CD4-positive, alpha-beta T cell treated with Interleukin-6 at 100 ng/mL for 8 hours (primary cell): ENCODE data around the gene TCL1A.

Experiments
- DNase-seq: peaks from one replicate; pipeline ENCODE4 v3.0.0-alpha.2; 2020; ENCODE audit warnings: mixed read lengths, low spot score

The TCL1A gene

DNA sequence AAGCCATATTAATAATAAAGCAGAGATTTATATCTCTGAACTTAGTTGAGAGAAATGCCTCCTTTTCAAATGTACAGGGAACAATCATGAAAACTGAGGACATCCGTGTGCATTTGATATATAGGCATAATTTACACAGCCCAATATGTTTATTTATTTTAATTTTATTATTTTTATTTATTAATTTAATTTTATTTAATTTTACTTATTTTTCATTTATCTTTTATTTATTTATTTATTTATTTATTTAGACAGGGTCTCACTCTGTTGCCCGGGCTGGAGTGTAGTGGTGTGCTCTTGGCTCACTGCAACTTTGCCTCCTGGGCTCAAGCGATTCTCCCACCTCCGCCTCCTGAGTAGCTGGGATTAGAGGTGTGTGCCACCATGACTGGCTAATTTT lies 8.4 kb downstream of the TCL1A start:
- DNase-seq: no peak

DNA sequence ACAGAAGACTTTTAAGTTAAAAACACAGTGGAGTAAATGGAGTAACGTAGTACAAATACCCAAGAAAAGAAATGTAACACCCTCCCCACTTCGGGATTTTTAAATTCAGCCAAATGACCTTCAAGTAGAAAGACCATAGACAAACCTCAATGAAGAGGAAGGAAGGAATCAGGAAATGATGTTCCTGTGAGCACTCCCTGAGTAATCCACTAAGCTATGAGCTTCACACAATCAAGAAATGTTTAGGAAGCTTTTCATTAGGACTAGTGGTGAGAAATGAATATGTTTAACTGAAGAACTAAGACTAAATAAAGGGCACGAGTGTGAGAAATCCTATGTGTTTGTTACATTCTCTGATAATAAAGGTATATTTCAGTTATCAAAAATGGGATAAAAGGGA lies 10.1 kb downstream of the TCL1A start:
- no peak for DNase-seq

DNA sequence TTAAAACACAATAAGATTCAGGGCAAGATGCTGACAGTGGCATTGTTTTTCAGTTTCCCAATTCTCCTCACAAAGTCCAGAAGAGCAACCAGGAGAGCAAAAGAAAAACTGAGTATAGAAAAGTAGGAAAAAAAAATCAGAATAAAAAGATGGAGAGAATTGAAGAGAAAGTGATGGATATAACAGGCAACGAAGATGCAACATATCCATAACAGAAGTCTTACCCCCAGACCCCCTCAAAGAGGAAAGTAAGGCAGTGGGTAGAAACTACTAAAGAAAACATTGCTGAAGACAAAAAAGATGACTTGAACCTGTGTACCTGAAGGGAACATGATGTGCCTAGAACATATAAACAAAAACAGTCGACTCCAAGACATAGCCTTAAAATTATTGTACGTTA lies 10.6 kb downstream of the TCL1A start:
- no peak for DNase-seq

DNA sequence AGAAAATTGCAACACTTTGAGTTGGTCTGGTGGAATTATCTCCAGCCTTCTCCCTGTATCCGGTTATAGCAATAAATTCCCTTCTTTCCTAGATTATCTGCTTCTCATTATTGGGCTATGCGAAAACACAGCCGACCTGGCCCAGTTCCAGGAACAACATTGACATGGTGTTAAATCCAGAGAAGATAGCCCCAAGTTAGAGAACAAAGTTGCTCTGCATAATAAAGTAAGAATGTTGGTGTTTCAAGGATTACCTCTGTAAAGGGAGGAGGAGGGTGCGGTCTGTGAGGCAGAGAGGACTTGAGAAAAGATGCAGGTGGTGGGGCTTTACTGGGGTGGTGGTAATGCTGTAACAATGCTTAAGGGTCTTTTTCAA lies 12.1 kb downstream of the TCL1A start:
- DNase-seq: no peak

DNA sequence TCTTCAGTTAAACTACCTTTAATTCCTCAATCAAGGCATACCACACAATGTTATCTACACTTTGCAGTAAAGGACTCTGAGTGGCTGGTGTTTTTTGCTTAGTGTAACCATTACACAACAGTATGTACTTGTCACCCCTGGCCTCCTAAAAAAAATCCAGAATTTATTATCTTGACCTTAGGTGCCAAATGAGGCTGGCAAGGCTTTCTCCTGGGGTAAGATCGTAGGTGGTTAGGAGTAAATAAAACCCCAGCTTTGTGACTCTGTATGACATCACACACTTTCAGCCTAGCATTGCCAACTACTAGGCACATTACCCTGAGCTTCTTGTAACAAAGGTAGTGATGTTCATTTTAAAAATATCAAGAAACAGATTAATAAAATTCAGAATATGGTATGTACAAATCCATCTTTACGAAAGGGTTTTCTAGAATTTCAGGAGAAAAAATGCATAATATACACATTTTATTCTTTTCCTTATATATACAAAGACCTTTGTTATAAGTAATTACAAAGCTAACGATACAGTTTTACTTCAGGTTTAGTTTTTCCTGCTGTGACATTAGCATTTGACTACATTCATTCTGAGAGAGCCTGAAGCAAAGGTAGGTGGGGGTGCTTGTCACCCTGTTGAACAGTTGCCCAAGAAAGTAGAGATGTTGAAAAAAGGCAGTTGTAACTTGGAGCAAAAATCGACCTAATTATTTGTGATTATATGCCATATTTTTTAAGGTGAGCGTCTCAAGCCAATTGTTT lies 13.5 kb downstream of the TCL1A start:
- no peak for DNase-seq

DNA sequence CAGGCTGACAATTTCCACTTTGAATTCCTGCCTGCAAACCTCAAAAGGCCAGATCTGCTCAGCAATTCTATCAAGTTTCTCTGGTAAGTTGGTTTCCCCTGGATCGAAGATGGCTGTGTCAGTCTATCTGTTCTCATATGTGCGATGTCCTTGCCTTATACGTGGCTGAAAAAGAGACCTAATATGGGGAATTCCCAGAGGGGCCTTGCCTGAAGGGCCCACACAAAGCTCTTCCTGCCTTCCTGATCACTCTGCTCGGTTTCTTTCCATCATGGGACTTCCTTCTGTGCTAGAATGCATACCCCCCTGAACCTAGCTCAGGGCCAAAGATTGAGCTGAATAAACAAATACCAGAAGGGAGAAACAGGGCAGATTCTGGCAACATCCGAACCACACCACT lies 14.5 kb downstream of the TCL1A start:
- no peak for DNase-seq

DNA sequence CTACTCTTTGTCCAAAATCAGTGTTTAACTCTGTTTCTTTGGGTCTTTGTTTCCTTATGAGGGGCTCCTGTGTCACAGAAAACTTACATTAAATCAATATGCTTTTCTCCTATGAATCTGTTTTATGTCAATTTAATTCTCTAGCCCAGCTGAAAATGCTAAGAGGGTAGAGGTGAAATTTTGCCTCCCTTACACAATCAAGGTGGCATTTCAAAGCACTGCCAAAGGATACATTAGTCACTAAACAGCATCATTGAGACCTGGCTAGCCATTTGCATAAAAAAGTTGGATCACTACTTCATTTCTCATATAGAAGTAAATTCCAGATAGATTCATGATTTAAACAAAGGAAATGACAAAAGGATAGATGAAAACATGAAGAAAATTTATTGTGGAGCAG lies 15.6 kb downstream of the TCL1A start:
- DNase-seq: no peak

DNA sequence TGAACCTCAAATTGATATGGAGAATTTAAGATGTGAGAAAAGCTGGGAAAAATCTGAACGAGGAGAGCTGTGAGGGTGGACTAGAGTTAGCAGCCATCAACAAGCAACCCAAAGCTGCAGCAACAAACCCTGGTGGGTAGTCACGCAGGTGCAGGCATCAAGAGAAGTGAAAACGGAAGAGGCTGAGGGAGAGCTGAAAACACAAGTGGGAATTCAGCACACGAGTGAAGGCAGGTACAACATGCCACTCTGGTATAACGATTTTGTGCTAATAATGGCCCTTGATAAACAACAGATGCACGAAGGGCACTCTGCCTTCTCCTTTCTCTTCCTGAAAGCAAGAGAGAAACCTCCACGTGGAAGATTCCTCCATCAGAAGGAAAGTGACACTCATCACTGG lies 16.2 kb downstream of the TCL1A start:
- DNase-seq: no peak

DNA sequence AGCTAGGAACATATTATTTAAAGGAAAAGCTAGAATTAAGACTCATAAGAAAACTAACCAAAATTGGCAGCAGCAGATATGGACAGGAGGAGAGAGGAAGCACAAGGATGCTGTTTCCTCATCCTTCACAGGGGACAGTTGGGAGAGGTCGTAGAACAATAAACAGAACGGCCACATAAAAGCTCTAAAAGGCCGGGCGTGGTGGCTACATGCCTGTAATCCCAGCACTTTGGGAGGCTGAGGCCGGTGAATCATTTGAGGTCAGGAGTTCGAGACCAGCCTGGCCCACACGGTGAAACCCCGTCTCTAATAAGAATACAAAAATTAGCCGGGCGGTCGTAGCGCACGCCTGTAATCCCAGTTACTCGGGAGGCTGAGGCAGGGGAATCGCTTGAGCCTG lies 17.2 kb downstream of the TCL1A start:
- no peak for DNase-seq

DNA sequence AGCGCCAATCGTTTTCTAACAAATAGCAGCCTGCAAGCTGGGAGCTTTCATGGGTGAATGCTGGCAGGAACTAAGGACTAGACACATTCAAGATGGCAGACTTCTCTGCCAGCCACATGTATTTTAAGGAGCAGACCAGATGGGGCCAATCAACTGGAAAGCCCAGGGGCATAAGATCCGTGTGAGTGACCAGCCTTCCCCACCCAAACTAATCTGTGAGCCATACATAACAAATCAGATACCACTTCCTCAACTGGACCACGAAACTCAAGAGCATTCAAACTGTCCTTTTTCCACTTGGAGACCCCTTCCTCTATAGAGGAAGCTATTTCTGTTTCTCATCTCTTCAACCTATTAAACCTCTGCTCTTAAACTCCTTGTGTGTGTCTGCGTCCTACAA lies 18.0 kb downstream of the TCL1A start:
- no peak for DNase-seq

DNA sequence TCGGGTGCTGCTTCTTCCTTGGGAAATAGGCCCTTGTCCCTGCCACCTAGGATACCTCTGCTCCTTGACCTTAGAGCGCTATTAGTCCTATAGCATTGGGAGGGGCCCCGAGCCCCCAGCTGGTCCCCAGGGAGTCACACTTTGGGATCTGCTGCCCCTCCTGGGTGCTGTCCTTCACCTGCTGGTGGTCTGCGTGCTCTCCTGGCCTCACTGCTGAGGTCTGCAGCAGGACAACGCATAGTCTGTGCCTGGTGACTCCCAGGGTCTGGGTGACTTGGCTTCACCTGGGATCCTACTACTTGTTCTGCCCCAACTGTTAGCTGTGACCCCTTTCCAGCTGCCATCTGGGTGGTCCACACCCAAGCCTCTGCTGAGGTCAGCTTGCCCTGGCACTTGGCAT lies 18.9 kb downstream of the TCL1A start:
- DNase-seq: no peak

DNA sequence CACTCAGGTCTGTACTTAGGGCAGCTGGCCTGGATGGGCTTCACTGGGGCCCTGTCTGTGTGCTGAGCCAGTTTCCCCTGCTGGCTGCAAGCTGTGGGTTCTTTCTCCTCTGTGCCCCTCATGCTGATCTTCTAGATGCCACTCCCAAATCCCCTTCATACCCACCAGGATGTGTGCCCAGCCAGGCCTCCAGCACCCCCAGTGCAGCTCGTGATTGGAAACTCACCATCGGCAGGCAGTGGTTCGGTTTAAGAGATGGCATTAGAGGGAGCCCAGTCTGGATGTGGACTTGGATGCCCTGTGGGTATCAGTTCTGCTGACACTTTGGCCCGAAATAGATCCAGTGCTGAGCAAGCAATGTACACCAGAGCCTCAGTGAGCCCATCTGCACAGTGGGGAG lies 21.8 kb downstream of the TCL1A start:
- no peak for DNase-seq

DNA sequence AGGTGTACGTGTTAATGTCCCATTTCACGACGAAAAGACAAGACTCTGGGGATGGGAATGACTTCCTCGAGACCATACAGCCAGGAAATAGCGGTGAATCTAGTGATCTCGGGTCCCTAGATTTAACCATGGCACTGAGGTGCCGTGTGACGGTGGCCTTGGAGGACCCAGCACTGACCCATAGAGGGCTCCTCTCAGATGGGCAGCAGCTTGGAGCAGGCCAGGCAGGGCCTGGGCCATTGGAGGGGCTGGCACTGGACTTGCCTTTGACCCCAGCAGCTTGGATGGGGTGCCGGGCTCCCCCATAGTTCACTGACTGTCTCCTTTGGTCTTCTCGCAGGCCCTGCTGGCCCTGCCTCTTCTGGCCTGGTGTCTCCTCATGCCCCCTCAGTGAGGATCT lies 22.3 kb downstream of the TCL1A start:
- DNase-seq: no peak

DNA sequence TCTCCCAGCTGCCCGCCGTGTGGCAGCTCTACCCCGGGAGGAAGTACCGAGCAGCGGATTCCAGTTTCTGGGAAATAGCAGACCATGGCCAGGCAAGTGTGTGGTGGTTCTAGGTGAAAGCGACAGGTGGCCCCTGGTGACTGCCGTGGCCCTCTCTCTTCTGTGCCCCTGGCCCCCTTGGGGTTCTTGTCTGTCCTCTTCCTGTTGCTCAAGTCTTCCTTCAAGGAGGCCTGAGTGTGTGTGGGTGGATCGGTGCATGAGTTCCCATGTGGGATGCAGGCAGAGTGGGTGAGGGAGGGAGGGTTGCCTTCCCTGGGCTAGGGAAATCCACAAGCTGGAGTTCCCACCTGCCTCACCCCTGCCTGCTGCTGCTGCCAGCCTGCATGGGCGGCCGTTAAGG lies 23.1 kb downstream of the TCL1A start:
- no peak for DNase-seq

DNA sequence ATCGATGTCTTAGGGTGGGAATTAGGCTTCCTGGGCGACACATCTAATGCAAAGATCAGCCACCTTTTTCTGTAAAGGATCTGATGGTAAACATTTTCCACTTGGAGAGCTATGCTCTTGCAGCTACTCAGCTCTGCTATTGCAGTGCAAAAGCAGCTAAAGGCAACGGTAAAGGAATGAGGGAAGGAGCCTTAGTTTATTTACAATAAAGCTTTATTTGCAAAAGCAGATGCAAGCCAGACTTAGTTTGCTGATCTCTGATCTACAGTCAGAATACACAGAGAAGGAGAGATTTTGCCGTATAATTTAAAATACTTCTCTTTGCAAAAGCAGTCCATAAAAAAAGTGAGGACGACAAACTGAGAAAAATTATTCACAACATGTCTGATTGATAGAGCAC lies 24.5 kb downstream of the TCL1A start:
- no peak for DNase-seq

DNA sequence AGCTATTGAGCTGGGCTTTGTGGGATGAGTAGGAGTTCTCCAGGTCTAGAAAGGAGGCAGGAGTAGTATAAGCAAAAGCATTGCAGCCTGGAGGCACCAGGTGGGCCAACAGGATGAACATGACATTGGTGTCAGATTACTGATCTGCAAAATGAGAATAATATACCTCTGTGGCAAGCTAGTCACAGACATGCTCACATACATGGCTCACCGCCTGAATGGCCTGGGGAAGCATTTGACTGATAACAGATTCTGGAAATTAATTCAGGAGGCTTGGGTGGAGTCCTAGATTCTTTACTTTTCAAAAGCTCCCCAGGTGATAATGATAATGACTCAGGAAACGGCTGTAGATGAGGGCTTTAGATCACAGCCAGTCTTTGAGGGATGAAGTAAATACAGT lies 27.0 kb downstream of the TCL1A start:
- DNase-seq: no peak

DNA sequence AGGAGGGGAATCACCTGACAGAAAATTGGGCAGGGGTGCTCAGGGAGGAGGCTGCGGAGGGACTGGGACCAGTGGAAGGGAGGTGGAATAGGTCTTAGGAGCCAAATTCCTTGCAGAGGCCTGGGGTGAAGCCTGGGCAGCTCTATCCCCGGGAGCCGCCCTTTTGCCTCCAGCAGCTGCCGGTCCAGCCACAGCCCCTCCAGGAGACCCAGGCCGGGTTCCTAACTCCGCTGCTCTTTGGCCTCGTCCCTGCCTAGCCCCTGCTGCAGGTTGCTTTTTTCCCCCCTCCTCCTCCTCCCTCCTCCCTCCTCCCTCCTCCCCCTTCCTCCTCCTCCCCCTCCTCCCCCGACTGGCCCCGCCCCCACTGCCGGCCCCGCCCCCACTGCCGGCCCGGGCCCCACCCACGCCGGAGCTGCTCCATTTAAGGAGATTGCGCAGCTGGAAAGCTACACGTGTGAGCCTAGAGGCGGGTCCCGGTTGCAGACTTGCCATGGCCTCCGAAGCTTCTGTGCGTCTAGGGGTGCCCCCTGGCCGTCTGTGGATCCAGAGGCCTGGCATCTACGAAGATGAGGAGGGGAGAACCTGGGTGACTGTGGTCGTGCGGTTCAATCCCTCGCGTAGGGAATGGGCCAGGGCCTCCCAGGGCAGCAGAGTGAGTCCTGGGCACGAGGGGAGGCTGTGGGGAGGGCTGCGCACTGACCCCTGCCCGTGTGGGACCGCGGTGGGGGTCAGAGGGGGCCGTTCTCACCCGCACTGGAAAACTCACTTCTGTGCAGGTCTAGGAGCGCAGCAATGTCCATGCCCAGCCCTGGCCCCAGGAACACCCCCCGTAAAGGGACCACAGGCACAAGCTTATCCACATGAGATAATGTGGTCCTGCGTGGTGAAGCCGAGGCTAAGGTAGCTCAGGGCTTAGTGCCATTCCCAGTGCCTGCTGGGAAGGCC lies 27.7 kb downstream of the TCL1A start, which contains the start of gene TCL1B:
TCL1B (plus strand) TSS at position 449 of the 945 bp plus-strand sequence; CDS start at position 491, 42 bp downstream.
- DNase-seq: no peak

DNA sequence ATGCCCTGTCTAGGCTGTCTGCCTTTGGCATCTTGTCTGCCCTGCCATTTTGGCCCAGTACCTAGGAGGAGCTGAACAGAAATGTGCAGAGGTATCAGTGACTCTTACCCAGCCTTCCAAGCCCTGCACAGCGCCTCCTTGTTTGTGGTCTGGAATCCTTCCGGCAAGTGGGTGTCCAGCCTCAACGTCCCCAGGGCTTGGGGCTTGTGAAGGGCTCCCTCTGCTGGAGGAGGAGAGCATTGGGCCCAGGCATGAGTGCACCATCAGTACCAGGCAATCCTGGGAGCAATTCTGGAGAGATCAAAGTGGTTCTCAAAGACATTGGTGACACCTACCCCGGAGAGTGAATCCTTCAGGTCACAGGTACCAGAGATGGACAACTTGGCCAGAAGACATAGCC lies 30.1 kb downstream of the TCL1A start:
- DNase-seq: no peak

DNA sequence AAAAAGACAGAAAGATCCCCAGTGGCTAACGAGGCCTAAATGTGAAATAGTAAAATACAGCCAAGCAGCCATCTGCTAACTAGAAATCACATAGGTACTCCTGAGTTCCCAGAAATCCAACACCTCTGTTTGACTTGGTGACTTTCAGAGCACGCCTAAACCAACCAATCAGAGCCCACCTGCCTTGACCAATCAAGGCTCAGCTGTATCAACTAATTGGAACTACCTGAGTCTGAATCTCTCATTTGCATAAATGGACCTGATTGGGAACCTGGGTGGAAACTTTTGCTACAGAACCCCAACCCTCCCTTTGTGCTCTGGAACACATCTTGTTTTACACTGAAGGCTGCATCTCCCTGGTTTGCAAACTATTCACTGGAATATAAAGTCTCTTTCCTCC lies 32.8 kb downstream of the TCL1A start:
- no peak for DNase-seq

DNA sequence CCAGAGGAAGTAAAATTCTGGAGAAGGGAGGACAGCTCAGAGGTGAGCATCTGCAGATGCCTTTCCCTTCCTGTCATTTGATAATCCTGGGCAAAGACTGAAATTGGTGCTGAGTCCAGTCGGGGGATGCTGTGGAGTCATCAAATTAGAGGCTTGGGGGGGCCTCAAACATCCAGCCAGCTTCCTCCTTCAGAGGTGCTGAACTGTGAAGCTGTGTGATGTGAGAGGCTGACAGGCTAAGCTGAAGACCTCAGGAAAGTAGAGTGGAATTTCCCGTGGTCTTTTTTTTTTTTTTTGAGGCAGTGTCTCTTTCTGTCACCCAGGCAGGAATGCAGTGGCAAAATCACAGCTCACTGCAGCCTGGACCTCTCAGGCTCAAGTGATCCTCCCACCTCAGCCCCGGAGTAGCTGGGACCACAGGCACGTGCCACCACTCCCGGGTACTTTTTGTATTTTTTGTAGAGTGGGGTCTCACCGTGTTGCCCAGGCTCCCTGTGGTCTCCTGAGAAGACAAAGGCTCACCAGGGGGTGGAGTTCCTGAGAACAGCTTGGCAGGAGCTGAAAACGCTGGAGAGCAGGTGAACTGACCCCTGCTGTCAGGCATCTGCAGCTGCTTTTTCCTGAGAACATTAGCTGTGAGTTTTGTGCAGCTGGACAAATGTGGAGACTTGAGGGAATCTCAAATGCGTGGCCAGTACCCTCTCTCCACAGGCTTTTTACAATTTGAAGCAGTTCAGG lies 33.8 kb downstream of the TCL1A start:
- DNase-seq: no peak

DNA sequence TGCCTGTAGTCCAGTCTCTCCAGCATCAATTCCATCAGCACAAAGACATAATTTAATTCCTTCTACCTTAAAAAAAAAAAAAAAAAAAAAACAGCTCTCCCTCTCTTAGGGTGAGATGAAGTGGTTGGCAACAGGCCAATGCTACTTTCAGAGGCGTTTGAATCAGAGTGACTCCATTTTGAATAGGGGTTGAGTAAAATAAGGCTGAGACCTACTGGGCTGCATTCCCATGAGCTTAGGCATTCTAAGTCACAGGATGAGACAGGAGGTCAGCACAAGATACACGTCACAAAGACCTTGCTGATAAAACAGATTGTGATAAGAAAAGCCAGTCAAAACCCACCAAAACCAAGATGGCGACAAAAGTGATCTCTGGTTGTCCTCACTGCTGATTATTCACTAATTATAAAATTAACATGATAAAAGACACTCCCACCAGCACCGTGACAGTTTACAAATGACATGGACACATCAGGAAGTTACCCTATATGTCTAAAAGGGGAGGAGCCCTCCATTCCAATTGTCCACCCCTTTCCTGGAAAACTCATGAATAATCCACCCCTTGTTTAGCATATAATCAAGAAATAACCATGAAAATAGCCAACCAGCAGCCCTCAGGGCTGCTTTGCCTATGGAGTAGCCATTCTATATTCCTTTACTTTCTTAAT lies 34.6 kb downstream of the TCL1A start:
- no peak for DNase-seq

DNA sequence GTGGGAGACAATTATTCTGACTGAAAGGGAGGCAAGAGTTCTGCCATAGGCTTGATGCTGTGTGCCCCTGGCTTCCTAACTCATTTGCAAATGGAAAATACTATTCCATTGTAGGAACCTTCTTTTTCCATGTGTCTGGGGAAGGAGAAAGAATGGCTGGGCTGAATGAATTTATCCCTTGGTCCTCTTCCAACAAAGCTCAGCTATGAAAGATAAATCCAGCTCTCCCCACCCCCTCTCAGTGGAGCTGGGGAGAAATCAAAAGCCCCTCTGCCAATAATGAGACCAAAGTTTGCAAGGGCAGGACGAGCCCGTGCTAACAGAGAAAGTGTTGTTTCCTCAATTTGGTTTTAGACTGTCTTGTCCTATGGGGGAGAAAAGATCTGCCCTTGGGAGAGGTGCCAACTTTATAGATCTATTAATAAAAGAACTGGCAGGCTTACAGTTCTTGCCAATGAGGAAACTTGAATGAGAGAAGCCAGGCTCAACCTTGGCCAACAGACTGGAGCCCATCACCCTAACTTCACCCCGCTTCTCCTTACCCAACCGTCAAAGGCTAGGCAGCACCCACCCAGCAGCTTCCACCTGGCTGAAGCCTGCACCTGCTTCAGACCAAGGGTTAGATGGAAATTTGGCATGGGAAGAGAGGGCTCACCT lies 36.6 kb downstream of the TCL1A start:
- DNase-seq: no peak
